Measurements from ENCODE around the gene DNASE1L2.

Gene DNASE1L2

GRCh38 chr16:2229091-2229490 is 7.2 kb upstream of the DNASE1L2 start:
- Histone ChIP-seq H3K27me3 (no peaks in the 10 kb centered on the region), H3K27ac (no peak overlapping the region), H3K9me3 (no peaks in the 10 kb centered on the region), H3K4me3 (ENCODE audit: low read depth in 1 of 2, low read length in 1 of 2) (no peak overlapping the region), H3K36me3 (peaks cover 71% of the 10 kb centered on the region), H3K4me1 (ENCODE audit: control insufficient read depth in 1 of 2, insufficient read depth in 1 of 2, low read depth in 1 of 2, low read length in 1 of 2) (peaks cover 7 to 8% of the 10 kb centered on the region in 2 experiments)
- TF ChIP-seq CTCF (IDR thresholded peaks at IDR 0.05): no peak

- Histone ChIP-seq H3K36me3 (peaks cover 77% of the 10 kb centered on the region), H3K4me3 (ENCODE audit: low read depth in 1 of 2, low read length in 1 of 2) (no peak overlapping the region), H3K27ac (no peak overlapping the region), H3K9me3 (no peaks in the 10 kb centered on the region), H3K27me3 (peaks cover under 1% of the 10 kb centered on the region), H3K4me1 (ENCODE audit: control insufficient read depth in 1 of 2, insufficient read depth in 1 of 2, low read depth in 1 of 2, low read length in 1 of 2) (peaks cover under 1 to 2% of the 10 kb centered on the region in 2 experiments)
- TF ChIP-seq CTCF (IDR thresholded peaks at IDR 0.05): no peak
These were observed 6.5 kb upstream of the DNASE1L2 start for GRCh38 chr16:2229632-2230250.

GRCh38 chr16:2230376-2230775 is 5.9 kb upstream of the DNASE1L2 start:
- Histone ChIP-seq H3K36me3 (peaks cover 84% of the 10 kb centered on the region), H3K27ac (no peak overlapping the region), H3K4me1 (ENCODE audit: control insufficient read depth in 1 of 2, insufficient read depth in 1 of 2, low read depth in 1 of 2, low read length in 1 of 2) (no peaks in the 10 kb centered on the region), H3K4me3 (ENCODE audit: low read depth in 1 of 2, low read length in 1 of 2) (no peak overlapping the region), H3K27me3 (peaks cover 7% of the 10 kb centered on the region), H3K9me3 (no peaks in the 10 kb centered on the region)
- TF ChIP-seq CTCF (IDR thresholded peaks at IDR 0.05): no peak

- Histone ChIP-seq H3K9me3 (no peaks in the 10 kb centered on the region), H3K36me3 (peaks cover 91% of the 10 kb centered on the region), H3K4me3 (ENCODE audit: low read depth in 1 of 2, low read length in 1 of 2) (no peak overlapping the region), H3K4me1 (ENCODE audit: control insufficient read depth in 1 of 2, insufficient read depth in 1 of 2, low read depth in 1 of 2, low read length in 1 of 2) (no peaks in the 10 kb centered on the region), H3K27ac (no peak overlapping the region), H3K27me3 (peaks cover 16% of the 10 kb centered on the region)
- TF ChIP-seq CTCF (IDR thresholded peaks at IDR 0.05): no peak
These were observed 5.0 kb upstream of the DNASE1L2 start for GRCh38 chr16:2231016-2231931.

- Histone ChIP-seq H3K27me3 (peaks cover 26% of the 10 kb centered on the region), H3K4me1 (ENCODE audit: control insufficient read depth in 1 of 2, insufficient read depth in 1 of 2, low read depth in 1 of 2, low read length in 1 of 2) (no peaks in the 10 kb centered on the region), H3K27ac (no peak overlapping the region), H3K4me3 (ENCODE audit: low read depth in 1 of 2, low read length in 1 of 2) (no peak overlapping the region), H3K36me3 (peaks cover 84% of the 10 kb centered on the region), H3K9me3 (no peaks in the 10 kb centered on the region)
- TF ChIP-seq CTCF (IDR thresholded peaks at IDR 0.05): no peak
These were observed 3.9 kb upstream of the DNASE1L2 start for GRCh38 chr16:2232094-2232990.
